Activated CD8-positive, alpha-beta T cell treated with anti-CD3 and anti-CD28 coated beads for 36 hours (primary cell): Measurements from ENCODE around the gene OLFM1. TPM values are rescaled to one million over a fixed set of nuclear protein-coding genes. Genes with fewer than 3 reads are reported as not detected.

Experiments used
- ATAC-seq: fragments of 200-7000 bp; cut with Tn5 transposase; one replicate; pipeline ENCODE4 v1.10.0; 2021; ENCODE audit warnings: mild to moderate bottlenecking, moderate library complexity
- CTCF ChIA-PET: fragments of 350-600 bp; sonication (Branson Sonifier 250); formaldehyde crosslinking; loops from one replicate; lab custom pipeline; 2021; ENCODE audit warnings: antibody characterized with exemption; lab: Charles Lee
- POLR2A ChIA-PET: fragments of 350-600 bp; sonication (Branson Sonifier 250); formaldehyde crosslinking; loops from one replicate; lab custom pipeline; 2021; ENCODE audit warnings: antibody characterized with exemption; lab: Charles Lee
- DNase-seq: peaks from one replicate; pipeline ENCODE4 v3.0.0-alpha.2; 2020
- H3K27ac Mint-ChIP-seq: one replicate; pipeline ENCODE4 v1.8.0; 2021; ENCODE audit warnings: mild to moderate bottlenecking, mixed read lengths
- H3K27me3 Mint-ChIP-seq: one replicate; pipeline ENCODE4 v1.8.0; 2021; ENCODE audit warnings: mixed read lengths
- H3K36me3 Mint-ChIP-seq: one replicate; pipeline ENCODE4 v1.8.0; 2021; ENCODE audit warnings: low read depth, mixed read lengths
- H3K4me1 Mint-ChIP-seq: one replicate; pipeline ENCODE4 v1.8.0; 2021; ENCODE audit warnings: low read depth, mixed read lengths
- H3K4me3 Mint-ChIP-seq: one replicate; pipeline ENCODE4 v1.8.0; 2021; ENCODE audit warnings: mild to moderate bottlenecking, moderate library complexity, mixed read lengths
- H3K9me3 Mint-ChIP-seq: one replicate; pipeline ENCODE4 v1.8.0; 2021; ENCODE audit warnings: mixed read lengths
- CTCF ChIP-seq: fragments of 200-600 bp; IDR thresholded peaks from one replicate; pipeline ENCODE4 v1.8.0; 2022; ENCODE audit warnings: antibody characterized with exemption, mild to moderate bottlenecking
- intact Hi-C: fragments of 100-400 bp; cut with micrococcal nuclease; formaldehyde crosslinking; loops from one replicate; pipeline ENCODE4 v1.10.0; 2022
- total RNA-seq, 2 experiments: library from RNA; stranded (reverse); gene quantifications; one replicate each; pipeline ENCODE4 v1.2.3, GENCODE V29; 2021

Gene OLFM1
- total RNA-seq, 2 experiments from 2014 or later, result not detected

- no peak for ATAC-seq
- no peaks in the 10 kb centered on the region for H3K9me3 Mint-ChIP-seq
- H3K4me1 Mint-ChIP-seq, result no peaks in the 10 kb centered on the region
- H3K36me3 Mint-ChIP-seq, result no peaks in the 10 kb centered on the region
- intact Hi-C loops, result no loop called here
- ChIA-PET CTCF (no interaction called here), POLR2A (no interaction called here)
- no peak overlapping the region for H3K27ac Mint-ChIP-seq
- no peak for TF ChIP-seq CTCF
- no peak for DNase-seq
- no peak overlapping the region for H3K4me3 Mint-ChIP-seq
- peaks cover 33% of the 10 kb centered on the region for H3K27me3 Mint-ChIP-seq
Measured at GRCh38 chr9:135095470-135096407, 8.3 kb downstream of the OLFM1 start.

- no peaks in the 10 kb centered on the region for H3K9me3 Mint-ChIP-seq
- H3K36me3 Mint-ChIP-seq, result no peaks in the 10 kb centered on the region
- no peaks in the 10 kb centered on the region for H3K4me1 Mint-ChIP-seq
- TF ChIP-seq CTCF, result no peak
- ChIA-PET CTCF (no interaction called here), POLR2A (no interaction called here)
- peaks cover 32% of the 10 kb centered on the region for H3K27me3 Mint-ChIP-seq
- ATAC-seq, result no peak
- intact Hi-C loops, result no loop called here
- H3K27ac Mint-ChIP-seq, result no peak overlapping the region
- H3K4me3 Mint-ChIP-seq, result no peak overlapping the region
- DNase-seq, result no peak
Measured at GRCh38 chr9:135096408-135096895, 9.0 kb downstream of the OLFM1 start.

- Mint-ChIP-seq H3K4me1 (no peaks in the 10 kb centered on the region), H3K4me3 (no peak overlapping the region), H3K36me3 (no peaks in the 10 kb centered on the region), H3K27me3 (peaks cover 30% of the 10 kb centered on the region), H3K9me3 (no peaks in the 10 kb centered on the region), H3K27ac (no peak overlapping the region)
- TF ChIP-seq CTCF, result no peak
- intact Hi-C loops, result no loop called here
- peak; percentile 25 for DNase-seq
- POLR2A ChIA-PET, result no interaction called here
- CTCF ChIA-PET, result no interaction called here
- ATAC-seq, result peak; percentile 53
Measured at GRCh38 chr9:135098400-135099105, 11.1 kb downstream of the OLFM1 start.

GRCh38 chr9:135099574-135099973 lies 12.1 kb downstream of the OLFM1 start:
- Mint-ChIP-seq H3K4me1 (no peaks in the 10 kb centered on the region), H3K36me3 (no peaks in the 10 kb centered on the region), H3K27me3 (peaks cover 27% of the 10 kb centered on the region), H3K9me3 (no peaks in the 10 kb centered on the region), H3K4me3 (no peak overlapping the region), H3K27ac (no peak overlapping the region)
- ATAC-seq, result no peak
- POLR2A ChIA-PET, result no interaction called here
- no peak for DNase-seq
- intact Hi-C loops, result no loop called here
- TF ChIP-seq CTCF, result no peak
- CTCF ChIA-PET, result no interaction called here
